HL-60 (cell line): Measurements from ENCODE around the gene ZNF155.

Experiments
- GABPA ChIP-seq: IDR thresholded peaks from 2 replicates; pipeline ENCODE4 v1.6.1; 2012; ENCODE audit warnings: low read depth
- POLR2AphosphoS5 ChIP-seq: IDR thresholded peaks from 2 replicates; pipeline ENCODE4 v1.6.1; 2012; ENCODE audit warnings: low read depth
- REST ChIP-seq: IDR thresholded peaks from 2 replicates; pipeline ENCODE4 v1.6.1; 2012; ENCODE audit warnings: low read depth; ENCODE audit not compliant: insufficient replicate concordance
- TF ChIP-seq, protein P1 (sequence below): IDR thresholded peaks from one replicate; pipeline ENCODE4 v1.5.1; 2011; ENCODE audit warnings: low read length, control low read depth, inconsistent platforms; ENCODE audit not compliant: insufficient read depth

- TF ChIP-seq, protein P1, sequence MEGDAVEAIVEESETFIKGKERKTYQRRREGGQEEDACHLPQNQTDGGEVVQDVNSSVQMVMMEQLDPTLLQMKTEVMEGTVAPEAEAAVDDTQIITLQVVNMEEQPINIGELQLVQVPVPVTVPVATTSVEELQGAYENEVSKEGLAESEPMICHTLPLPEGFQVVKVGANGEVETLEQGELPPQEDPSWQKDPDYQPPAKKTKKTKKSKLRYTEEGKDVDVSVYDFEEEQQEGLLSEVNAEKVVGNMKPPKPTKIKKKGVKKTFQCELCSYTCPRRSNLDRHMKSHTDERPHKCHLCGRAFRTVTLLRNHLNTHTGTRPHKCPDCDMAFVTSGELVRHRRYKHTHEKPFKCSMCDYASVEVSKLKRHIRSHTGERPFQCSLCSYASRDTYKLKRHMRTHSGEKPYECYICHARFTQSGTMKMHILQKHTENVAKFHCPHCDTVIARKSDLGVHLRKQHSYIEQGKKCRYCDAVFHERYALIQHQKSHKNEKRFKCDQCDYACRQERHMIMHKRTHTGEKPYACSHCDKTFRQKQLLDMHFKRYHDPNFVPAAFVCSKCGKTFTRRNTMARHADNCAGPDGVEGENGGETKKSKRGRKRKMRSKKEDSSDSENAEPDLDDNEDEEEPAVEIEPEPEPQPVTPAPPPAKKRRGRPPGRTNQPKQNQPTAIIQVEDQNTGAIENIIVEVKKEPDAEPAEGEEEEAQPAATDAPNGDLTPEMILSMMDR, result no peak
- TF ChIP-seq POLR2AphosphoS5 (no peak), REST (no peak), GABPA (no peak)
Measured at GRCh38 chr19:44024900-44025216, 40.9 kb downstream of the ZNF155 start.
